Esophagus (tissue), 2 donors: ENCODE results near the gene PLD3. TPM values are rescaled to one million over a fixed set of nuclear protein-coding genes. Genes with fewer than 3 reads are reported as not detected.
A peak's percentile ranks its signal among the peaks of the same experiment; 100 is the strongest.

Source experiments
- H3K27ac ChIP-seq, 2 donors: one replicate each; pipeline ENCODE4 v1.5.1; 2013; ENCODE audit warnings: low read depth in 2 of 2, mild to moderate bottlenecking in 2 of 2, inconsistent platforms in 1 of 2, low read length in 1 of 2, moderate library complexity in 1 of 2
- H3K27me3 ChIP-seq, 2 donors: one replicate each; pipeline ENCODE4 v1.6.1; 2013; ENCODE audit warnings: low read length in 2 of 2, control low read depth in 1 of 2, mild to moderate bottlenecking in 1 of 2; ENCODE audit not compliant: insufficient read depth in 2 of 2, control insufficient read depth in 1 of 2
- H3K36me3 ChIP-seq, 2 donors: one replicate each; pipeline ENCODE4 v1.6.1; 2013; ENCODE audit warnings: low read length in 1 of 2; ENCODE audit not compliant: control insufficient read depth in 2 of 2, insufficient read depth in 2 of 2
- H3K4me1 ChIP-seq, 2 donors: one replicate each; pipeline ENCODE4 v1.6.1; 2013; ENCODE audit warnings: low read length in 1 of 2; ENCODE audit not compliant: control insufficient read depth in 2 of 2, insufficient read depth in 2 of 2
- H3K4me3 ChIP-seq, 2 donors: one replicate each; pipeline ENCODE4 v1.5.1; 2013; ENCODE audit warnings: low read length in 2 of 2, mild to moderate bottlenecking in 2 of 2, low read depth in 1 of 2, moderate library complexity in 1 of 2
- H3K9me3 ChIP-seq, 2 donors: one replicate each; pipeline ENCODE4 v1.6.1; 2013; ENCODE audit warnings: mild to moderate bottlenecking in 2 of 2, low read depth in 1 of 2, low read length in 1 of 2, moderate library complexity in 1 of 2; ENCODE audit not compliant: control insufficient read depth in 2 of 2, insufficient read depth in 1 of 2
- WGBS, 2 donors: extraction: QIAGEN DNeasy Blood & Tissue Kit; methylation state at CpG; one replicate each; pipeline ENCODE4 v1.1.7; 2013; 5-methylcytosine and 5-hydroxymethylcytosine counted together
- polyA plus RNA-seq, 2 donors: library from polyadenylated mRNA; stranded (reverse); fragments of 200-250 nt; gene quantifications; one replicate each; pipeline ENCODE4 v1.2.3, GENCODE V29; 2013
- donor health status: healthy with polysubstance abuse.
- donor health status: Bipolar disorder and iron deficiency.

Gene PLD3
- polyA plus RNA-seq, 2 donors: 46.6 to 60.1 TPM

DNA sequence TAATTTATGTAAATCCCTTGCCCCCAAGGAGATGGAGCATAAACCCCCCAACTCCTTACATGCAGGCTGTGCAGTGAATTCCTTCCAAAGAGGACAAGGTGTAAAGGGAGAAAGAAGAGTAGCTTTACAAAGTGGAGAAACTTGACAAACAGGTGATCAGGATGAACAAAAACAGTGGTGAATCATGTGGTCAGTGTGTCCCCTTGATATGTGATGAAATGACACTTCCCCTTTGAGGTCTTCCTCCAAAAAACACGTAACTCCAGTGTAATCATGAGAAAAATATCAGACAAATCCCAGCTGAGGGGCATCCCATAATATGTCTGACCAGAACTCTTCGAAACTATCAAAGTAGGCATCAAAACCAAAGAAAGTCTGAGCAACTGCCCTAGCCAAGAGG, 33.8 kb upstream of the PLD3 start:
- H3K36me3 ChIP-seq: peaks cover 0 to 4% of the 10 kb centered on the region in 2 donors
- H3K4me3 ChIP-seq: no peak overlapping the region
- H3K4me1 ChIP-seq: no peaks in the 10 kb centered on the region
- no peak overlapping the region for H3K27ac ChIP-seq
- WGBS, 2 donors: 80 to 83% methylated on average over 2 of the region's 2 CpGs
- H3K27me3 ChIP-seq: no peaks in the 10 kb centered on the region
- no peaks in the 10 kb centered on the region for H3K9me3 ChIP-seq

- no peaks in the 10 kb centered on the region for H3K4me1 ChIP-seq
- no peak overlapping the region for H3K27ac ChIP-seq
- no peaks in the 10 kb centered on the region for H3K27me3 ChIP-seq
- WGBS, 2 donors: 80 to 82% methylated on average over 5 of the region's 5 CpGs
- H3K36me3 ChIP-seq: peaks cover 0 to 14% of the 10 kb centered on the region in 2 donors
- no peak overlapping the region for H3K4me3 ChIP-seq
- no peaks in the 10 kb centered on the region for H3K9me3 ChIP-seq
Measured at GRCh38 chr19:40315812-40316470, 32.6 kb upstream of the PLD3 start.

DNA sequence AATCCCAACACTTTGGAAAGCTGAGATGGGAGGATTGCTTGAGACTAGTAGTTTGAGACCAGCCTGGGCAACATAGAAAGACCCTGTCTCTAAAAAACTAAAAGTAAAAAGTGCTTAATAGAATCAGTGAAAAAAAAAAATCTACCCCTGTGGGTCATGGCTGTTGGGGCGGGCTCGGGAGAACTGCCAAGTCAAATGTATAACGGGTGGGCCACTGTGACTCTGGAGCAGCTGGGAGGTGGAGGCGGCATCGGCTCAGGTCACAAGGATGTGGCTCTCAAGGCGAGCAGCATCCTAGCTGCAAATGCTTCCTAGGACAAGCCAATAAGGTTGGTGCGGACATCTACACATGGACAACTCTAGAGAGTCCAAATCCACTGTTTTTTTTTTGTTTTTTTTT, 31.2 kb upstream of the PLD3 start:
- Histone ChIP-seq H3K36me3 (peaks cover 11 to 27% of the 10 kb centered on the region in 2 donors), H3K27ac (no peak overlapping the region), H3K27me3 (no peaks in the 10 kb centered on the region), H3K9me3 (no peaks in the 10 kb centered on the region), H3K4me1 (no peaks in the 10 kb centered on the region), H3K4me3 (no peak overlapping the region)
- 87 to 89% methylated on average over 7 of the region's 7 CpGs for WGBS, 2 donors

DNA sequence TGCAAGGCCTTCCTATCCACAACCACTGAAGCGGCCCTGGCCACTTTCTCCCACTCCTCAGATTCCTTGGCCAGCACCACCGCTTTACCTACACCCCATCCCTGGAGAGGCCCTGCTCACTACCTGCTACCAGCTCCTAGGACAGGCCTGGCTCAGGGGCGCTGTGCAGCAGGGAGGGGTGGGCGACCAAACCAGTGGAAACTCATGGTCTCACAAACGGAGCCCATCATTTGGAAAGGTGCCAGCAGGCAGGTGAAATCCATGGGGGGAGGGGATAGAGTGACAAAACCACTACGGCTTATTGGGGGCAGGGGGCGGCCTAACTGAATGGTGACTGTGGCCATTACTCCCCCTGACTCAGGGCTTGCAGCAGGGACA, 27.9 kb upstream of the PLD3 start:
- Histone ChIP-seq H3K4me3 (no peak overlapping the region), H3K4me1 (peaks cover 0 to 3% of the 10 kb centered on the region in 2 donors), H3K36me3 (peaks cover 11 to 46% of the 10 kb centered on the region in 2 donors), H3K27me3 (no peaks in the 10 kb centered on the region), H3K27ac (no peak overlapping the region), H3K9me3 (no peaks in the 10 kb centered on the region)
- 88 to 94% methylated on average over 7 of the region's 7 CpGs for WGBS, 2 donors

GRCh38 chr19:40321076-40321475, 27.4 kb upstream of the PLD3 start:
- no peak overlapping the region for H3K4me3 ChIP-seq
- H3K9me3 ChIP-seq: no peaks in the 10 kb centered on the region
- H3K36me3 ChIP-seq: peaks cover 13 to 51% of the 10 kb centered on the region in 2 donors
- 97% methylated on average over 18 of the region's 18 CpGs for WGBS, 2 donors
- H3K27me3 ChIP-seq: no peaks in the 10 kb centered on the region
- peaks cover 0 to 3% of the 10 kb centered on the region in 2 donors for H3K4me1 ChIP-seq
- H3K27ac ChIP-seq: no peak overlapping the region

- Histone ChIP-seq H3K36me3 (peaks cover 16 to 53% of the 10 kb centered on the region in 2 donors), H3K4me3 (no peak overlapping the region), H3K4me1 (peaks cover 0 to 3% of the 10 kb centered on the region in 2 donors), H3K27ac (no peak overlapping the region), H3K27me3 (no peaks in the 10 kb centered on the region), H3K9me3 (no peaks in the 10 kb centered on the region)
- 91 to 95% methylated on average over 27 of the region's 27 CpGs for WGBS, 2 donors
Measured at GRCh38 chr19:40321566-40322270, 26.8 kb upstream of the PLD3 start.

DNA sequence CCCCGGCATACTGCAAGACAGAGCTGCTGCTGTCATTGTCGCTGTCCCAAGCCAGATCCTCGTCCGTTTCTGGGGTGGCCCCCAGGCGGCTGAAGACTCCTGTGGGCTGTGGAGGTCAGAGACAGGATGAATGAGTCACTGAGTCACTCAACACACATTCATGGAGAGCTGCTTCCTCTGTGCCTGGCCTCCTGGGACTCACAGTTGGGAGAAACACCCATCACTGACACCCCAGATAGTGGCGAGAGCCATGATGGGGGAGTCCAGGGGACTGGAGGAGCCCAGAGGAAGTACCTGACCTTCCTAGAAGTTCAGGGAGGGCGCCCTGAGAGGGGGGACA, 26.3 kb upstream of the PLD3 start:
- Histone ChIP-seq H3K4me1 (peaks cover 0 to 3% of the 10 kb centered on the region in 2 donors), H3K27me3 (no peaks in the 10 kb centered on the region), H3K36me3 (peaks cover 16 to 54% of the 10 kb centered on the region in 2 donors), H3K4me3 (no peak overlapping the region), H3K27ac (no peak overlapping the region), H3K9me3 (no peaks in the 10 kb centered on the region)
- WGBS, 2 donors: 93 to 98% methylated on average over 7 of the region's 7 CpGs

DNA sequence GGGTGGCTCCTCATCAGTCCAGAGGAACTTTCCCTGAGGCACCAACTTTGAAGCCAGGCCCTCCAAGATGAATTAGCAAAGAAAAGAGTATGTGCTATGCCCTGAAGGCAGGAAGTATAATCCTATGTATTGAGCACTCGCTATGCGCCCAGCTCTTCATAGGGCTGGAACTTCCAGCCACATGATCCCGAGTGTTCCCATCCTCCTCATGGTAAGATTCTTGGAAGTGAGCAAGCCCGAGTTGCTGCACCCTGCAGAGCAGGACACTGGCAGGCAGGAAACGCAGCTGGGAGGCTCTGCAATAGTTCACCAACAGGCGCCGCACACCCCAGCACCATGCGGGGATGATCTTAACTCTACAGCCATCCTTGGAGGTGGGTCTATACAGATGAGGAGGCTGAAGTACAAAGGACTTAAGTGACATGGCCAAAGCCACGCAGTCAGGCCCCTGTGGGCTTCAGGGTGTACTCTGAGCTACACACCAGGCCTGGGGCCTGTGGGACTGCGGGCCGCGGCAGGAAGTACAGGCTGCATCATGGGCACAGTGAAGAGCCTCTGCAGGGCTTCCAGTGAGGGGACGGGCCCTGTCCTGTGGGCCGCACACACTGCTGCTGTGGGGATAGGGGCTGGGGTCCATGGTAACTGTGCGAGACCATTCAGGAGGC, 25.4 kb upstream of the PLD3 start:
- 91% methylated on average over 15 of the region's 15 CpGs for WGBS, 2 donors
- peaks cover 20 to 61% of the 10 kb centered on the region in 2 donors for H3K36me3 ChIP-seq
- H3K4me3 ChIP-seq: no peak overlapping the region

DNA sequence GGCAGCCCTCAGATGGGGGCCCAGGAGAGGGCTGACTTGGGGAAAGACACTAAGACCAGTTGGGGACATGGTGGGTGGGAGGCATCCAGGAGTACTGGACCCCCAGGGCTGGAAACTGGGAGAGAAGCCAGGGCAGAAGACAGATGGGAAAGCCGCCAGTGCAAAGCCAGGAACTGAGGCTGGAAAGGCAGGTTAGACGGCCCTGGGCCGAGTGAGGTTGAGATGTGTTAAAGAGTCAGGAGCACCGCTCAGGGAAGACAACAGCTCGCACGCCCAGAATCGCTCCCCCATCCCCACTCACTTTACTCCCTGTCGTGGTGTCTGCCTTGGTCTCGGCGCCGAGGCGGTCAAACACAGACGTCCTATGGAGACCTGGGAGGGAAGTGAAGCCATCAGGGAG, 24.8 kb upstream of the PLD3 start:
- Histone ChIP-seq H3K9me3 (no peaks in the 10 kb centered on the region), H3K4me1 (peaks cover 0 to 3% of the 10 kb centered on the region in 2 donors), H3K27ac (peak overlapping the region in 1 of 2 donors; percentile 56), H3K36me3 (peaks cover 20 to 67% of the 10 kb centered on the region in 2 donors), H3K4me3 (no peak overlapping the region), H3K27me3 (no peaks in the 10 kb centered on the region)
- WGBS, 2 donors: 79 to 86% methylated on average over 12 to 13 of the region's 13 CpGs

More for the DNA sequence above, 25.4 kb upstream of the PLD3 start:
- Histone ChIP-seq H3K9me3 (no peaks in the 10 kb centered on the region), H3K27me3 (no peaks in the 10 kb centered on the region), H3K4me1 (peaks cover 0 to 3% of the 10 kb centered on the region in 2 donors), H3K27ac (no peak overlapping the region)
